Fibroblast of lung (primary cell): Measurements from ENCODE around the gene BTRC. TPM values are rescaled to one million over a fixed set of nuclear protein-coding genes. Genes with fewer than 3 reads are reported as not detected.

Experiments used
- polyA plus RNA-seq, 2 donors: library from polyadenylated mRNA; depleted of rRNA in 1 of 2; stranded (reverse) in 1 of 2; unstranded in 1 of 2; fragments of >200 nt; gene quantifications; 2 replicates each; pipeline ENCODE4 v1.2.1, GENCODE V29; 2011 to 2012; ENCODE audit warnings: missing spikeins in 1 of 2
- total RNA-seq: library from RNA; depleted of rRNA; stranded (reverse); fragments of >200 nt; gene quantifications from 2 replicates; pipeline ENCODE4 v1.2.1, GENCODE V29; 2014

The BTRC gene
- total and polyA plus RNA-seq, 2 donors (not counting 1 experiment from before 2014, with no cell fraction given): 9.2 to 10.9 TPM

Other genes starting within 250 kb of the BTRC start
- not detected in 2 replicates for gene TLX1, start 222.9 kb upstream of the BTRC start, total RNA-seq
- not detected in 2 replicates for gene TLX1, start 222.9 kb upstream of the BTRC start, polyA plus RNA-seq
- gene LBX1, start 124.7 kb upstream of the BTRC start, total RNA-seq: under 0.01 TPM in 2 replicates
- 0.01 TPM in 1 of 2 replicates, not detected in the other for gene LBX1, start 124.7 kb upstream of the BTRC start, polyA plus RNA-seq
- gene POLL, start 234.1 kb downstream of the BTRC start, total RNA-seq: 12.3 and 15.7 TPM in 2 replicates
- gene POLL, start 234.1 kb downstream of the BTRC start, polyA plus RNA-seq: 10.9 TPM in 2 replicates
- 23.9 and 34.4 TPM in 2 replicates for gene DPCD, start 234.2 kb downstream of the BTRC start, total RNA-seq
- 40.5 and 42.9 TPM in 2 replicates for gene DPCD, start 234.2 kb downstream of the BTRC start, polyA plus RNA-seq